NOMO-1 treated with dmso at 0.1 percent for 144 hours (cell line): ENCODE results near the gene KRTAP10-7.
"Not testable (repeated sequence)": the region's sequence is repeated elsewhere in the genome, so short reads cannot be mapped to it uniquely, and the experiment has no call there.

Source experiments
- DNase-seq: peaks from one replicate; lab custom pipeline; 2025; ENCODE audit not compliant: unreplicated experiment; lab: John Stamatoyannopoulos, UW

Gene KRTAP10-7

DNA sequence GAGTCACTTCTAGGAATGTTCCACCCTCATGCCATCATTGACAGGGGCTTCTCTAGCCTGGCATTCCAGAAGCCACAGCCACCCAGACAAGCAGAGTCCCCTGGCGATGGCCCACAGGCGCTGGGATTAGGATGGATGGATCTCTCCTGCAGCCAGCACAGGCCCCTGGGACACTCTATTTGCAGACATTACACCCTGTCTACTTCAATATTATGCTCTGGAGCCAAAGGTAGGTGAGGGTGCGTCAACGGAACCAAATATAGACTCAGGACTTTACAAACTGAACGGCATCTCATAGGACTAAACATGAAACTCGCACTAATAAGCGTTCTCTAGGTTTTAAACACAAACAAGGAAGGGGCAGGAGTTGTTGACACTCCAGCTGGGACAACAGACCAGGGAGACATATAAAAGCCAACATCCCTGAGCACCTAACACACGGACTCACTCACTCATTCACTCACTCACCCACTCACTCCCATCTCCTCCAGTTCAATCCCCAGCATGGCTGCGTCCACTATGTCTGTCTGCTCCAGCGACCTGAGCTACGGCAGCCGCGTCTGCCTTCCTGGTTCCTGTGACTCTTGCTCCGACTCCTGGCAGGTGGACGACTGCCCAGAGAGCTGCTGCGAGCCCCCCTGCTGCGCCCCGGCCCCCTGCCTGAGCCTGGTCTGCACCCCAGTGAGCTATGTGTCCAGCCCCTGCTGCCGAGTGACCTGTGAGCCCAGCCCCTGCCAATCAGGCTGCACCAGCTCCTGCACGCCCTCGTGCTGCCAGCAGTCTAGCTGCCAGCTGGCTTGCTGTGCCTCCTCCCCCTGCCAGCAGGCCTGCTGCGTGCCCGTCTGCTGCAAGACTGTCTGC is at the start of gene KRTAP10-7:
KRTAP10-7 (plus strand) TSS at position 480 of the 861 bp plus-strand sequence; CDS start at position 505, 25 bp downstream.
- not testable (repeated sequence) for DNase-seq

DNA sequence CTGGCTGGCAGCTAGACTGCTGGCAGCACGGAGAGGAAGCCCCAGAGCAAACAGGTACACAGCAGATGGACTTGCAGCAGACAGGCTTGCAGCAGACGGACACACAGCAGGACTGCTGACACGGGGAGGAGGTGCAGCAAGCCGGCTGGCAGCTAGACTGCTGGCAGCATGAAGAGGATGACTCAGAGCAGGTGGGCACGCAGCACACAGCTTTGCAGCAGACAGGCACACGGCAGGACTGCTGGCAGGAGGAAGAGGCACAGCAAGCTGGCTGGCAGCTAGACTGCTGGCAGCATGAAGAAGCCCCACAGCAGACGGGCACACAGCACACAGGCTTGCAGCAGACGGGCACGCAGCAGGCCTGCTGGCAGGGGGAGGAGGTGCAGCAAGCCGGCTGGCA is 49.6 kb upstream of the KRTAP10-7 start:
- DNase-seq: no peak

DNA sequence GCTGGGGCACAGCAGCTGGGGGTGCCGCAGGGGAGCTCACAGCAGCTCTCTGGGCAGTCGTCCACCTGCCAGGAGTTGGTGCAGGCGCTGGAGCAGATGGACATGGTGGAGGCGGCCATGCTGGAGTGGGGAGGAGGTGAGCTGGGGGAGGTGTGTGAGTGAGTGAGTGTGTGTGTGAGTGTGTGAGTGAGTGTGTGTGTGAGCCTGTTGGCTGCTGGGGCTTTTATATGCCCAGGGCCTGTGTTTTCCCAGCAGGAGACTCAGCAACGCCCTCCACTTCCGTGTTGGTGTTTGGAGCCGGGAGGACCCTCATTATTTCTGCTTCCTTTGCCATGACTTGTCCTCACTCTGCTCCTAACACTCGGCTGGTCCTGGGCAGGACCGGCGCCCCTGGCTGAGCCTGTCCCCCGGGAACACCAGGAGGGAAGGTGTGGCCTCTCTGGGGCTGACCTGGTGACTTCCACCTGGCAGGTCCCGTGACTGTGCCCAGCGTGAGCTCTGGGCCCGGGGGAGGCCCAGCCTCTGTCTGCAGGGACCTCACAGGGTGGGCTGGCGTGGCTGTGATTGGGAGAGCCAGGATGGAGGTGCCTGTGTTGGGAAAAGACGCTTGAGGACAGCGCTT is 48.9 kb upstream of the KRTAP10-7 start, which contains the start of gene KRTAP10-2:
KRTAP10-2 (minus strand) TSS at position 166 of the 622 bp plus-strand sequence; CDS start at position 119, 47 bp downstream.
- no peak for DNase-seq

DNA sequence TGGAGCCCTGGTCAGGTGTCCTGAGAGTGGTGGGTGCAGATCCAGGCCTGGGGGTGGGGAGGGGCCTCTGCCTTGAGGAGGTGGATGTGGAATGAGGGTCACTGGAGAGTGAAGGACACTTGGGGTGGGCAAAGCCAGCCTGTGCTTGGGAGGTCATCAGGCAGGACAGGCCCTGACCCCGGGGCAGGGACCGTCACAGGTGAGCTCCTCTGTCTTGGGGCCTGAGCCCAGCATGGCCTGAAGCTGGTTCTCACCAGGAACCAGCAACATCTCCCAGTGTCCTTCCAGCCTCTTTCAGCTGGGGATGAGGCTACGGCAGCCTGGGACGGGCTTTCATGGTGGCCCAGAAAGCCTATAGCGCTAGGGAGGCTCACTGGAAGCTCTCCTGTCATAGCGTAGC is 48.3 kb upstream of the KRTAP10-7 start:
- no peak for DNase-seq

DNA sequence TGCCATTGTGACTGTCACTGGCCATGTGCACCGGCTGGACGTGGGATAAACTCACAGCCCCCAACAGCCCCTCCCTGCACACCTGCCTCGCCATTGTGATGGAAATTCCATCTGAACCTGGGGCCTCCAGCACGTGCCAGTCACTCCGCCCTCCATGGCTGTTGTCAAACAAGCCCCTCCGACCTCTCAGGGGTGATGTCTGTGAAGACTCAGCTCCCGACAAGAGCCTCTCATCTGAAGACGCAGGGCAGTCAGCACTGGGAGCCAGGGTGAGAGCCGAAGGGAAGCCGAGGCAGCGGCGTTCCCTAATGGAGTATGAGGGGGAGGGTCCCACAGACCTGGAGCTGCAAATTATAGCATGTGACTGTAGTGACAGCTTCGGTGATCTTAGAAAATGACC is 47.7 kb upstream of the KRTAP10-7 start:
- DNase-seq: no peak

DNA sequence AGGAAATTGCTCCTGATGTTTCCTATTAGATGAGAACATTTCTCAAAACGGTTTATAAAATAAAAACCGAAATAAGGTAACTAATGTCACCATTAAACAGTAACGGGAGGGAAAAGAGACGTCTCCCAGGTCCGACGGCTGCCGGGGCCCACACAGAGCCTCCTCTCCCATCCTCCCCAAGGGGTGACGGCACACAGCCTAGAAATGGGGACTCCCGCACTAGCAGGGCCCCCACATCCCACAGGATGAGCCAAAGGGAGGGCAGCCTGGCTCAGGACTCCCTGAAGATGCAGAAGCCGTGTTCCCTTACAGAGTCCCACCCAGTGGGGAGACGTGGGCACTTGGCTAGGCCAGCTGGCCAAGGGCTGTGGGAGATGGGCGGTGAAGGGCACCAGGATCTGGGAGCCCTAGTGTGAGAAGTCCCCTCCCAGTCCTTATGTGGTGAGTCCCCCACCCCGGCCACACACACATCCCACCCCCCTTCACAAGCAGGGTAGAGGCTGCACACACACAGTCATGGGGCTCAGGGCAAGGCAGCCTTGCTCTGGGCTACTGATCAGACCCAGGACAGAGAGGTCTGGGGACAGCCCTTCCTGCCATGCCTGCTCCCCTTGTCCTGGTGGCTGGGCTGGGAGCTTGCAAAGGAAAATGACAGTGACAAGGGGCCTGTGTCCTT is 45.1 kb upstream of the KRTAP10-7 start:
- DNase-seq: no peak

GRCh38 chr21:44556879-44557278 is 43.5 kb upstream of the KRTAP10-7 start:
- no peak for DNase-seq

- no peak for DNase-seq
These were observed 42.7 kb upstream of the KRTAP10-7 start for GRCh38 chr21:44557491-44558328.

GRCh38 chr21:44558329-44558675 is 42.1 kb upstream of the KRTAP10-7 start:
- not testable (repeated sequence) for DNase-seq

- no peak for DNase-seq
These were observed 41.7 kb upstream of the KRTAP10-7 start, which contains the start of gene KRTAP10-3 for GRCh38 chr21:44558695-44559094. KRTAP10-3 (minus strand) TSS chr21:44558795; CDS start chr21:44558715, 80 bp downstream.

DNA sequence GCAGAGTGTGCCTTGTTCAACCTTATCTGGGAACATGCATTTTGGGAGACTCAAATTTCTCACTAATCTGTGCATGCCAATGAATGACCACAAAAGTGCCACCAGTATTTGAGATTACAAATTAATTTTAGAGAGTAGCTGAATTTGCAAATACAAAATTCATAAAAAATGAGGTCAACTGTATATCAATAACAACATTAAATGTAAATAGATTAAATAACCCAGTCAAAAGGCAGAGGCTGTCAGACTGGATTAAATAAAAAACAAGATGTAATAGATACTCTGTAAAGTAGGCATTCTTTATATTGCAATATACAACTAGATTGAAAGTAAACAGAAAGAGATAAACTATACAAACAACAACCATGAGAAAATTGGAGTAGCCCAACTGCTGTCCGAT is 36.3 kb upstream of the KRTAP10-7 start:
- no peak for DNase-seq

- no peak for DNase-seq
These were observed 35.4 kb upstream of the KRTAP10-7 start for GRCh38 chr21:44564886-44565598.

DNA sequence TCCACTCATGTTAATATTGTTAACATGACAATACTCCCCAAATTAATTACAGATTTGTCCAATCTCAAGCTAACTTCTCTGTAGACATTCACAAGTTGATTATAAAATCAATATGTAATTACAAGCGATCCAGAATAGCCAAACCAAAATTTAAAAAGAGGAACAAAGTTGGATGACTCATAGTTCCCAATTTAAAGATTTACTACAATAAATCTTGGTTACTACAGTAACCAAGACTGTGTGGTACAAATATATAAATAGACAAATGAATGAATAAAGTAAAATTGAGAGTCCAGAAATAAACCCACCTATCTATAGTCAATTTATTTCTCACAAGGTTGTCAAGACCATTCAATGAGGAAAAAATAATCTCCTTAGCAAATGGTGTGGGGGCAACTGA is 34.0 kb upstream of the KRTAP10-7 start:
- DNase-seq: peak; percentile 48

- DNase-seq: no peak
These were observed 32.8 kb upstream of the KRTAP10-7 start for GRCh38 chr21:44567481-44568171.

DNA sequence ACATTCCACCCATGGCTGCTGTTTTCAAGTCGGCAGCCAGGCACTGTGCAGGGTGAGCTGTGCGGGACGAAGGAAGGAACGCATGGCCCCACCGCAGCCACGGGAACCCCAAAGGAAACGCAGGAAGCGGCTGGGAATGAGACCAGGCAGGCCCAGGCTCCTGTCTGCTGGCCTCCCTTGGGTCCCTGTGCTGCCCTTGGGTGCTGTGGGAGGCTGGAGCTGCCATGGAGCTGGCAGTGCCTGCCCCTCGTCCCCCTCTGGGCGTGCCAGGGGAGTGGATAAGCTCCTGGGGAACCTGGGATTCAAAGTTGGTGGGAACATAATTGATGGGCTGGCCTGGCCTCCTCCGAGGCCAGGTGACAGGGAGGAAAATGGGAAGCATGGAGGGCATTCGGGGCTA is 32.1 kb upstream of the KRTAP10-7 start:
- DNase-seq: no peak

DNA sequence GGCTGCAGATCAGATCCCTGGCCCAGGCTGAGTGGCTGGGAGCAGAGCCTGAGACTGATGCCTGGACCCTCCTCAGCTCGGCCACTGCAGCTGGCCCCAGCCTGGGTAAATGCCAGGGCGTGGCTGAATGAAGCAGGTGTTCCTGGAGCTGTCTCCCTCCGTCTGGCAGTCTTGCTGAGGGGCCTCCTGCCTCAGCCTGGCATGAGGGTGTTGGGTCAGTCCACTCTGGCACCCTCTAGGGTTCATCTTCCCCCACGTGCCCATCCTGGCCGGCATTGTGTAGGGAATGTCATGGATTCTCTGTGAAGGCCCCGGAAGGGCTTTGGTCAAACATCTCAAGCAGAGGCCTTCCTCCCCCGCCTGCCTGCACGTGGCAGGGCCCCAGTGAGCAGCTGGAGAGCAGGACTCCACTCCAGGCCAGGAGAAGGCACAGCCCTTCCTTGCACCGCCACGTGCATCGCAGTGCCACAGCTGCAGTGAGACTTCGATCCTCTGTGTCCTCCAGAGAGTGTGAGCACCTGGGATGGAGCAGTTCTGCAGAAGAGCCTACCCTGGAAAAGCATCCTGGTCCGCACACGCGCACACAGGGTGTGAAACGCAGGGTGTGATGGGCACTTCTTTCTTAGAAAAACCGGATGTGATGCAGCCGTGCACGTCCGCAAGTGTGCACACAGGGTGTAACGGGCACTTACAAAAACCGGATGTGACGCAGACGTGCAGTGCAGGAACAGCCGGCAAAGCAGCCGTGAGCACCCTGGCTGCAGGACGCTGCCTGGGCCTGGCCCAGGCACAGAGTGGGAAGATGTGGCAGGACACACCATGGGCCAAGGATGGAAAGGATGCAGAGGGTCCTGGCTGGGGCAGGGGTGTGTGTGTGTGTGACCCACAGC is 31.5 kb upstream of the KRTAP10-7 start:
- DNase-seq: peak; percentile 4

GRCh38 chr21:44569861-44570517 is 30.4 kb upstream of the KRTAP10-7 start:
- DNase-seq: no peak

GRCh38 chr21:44571296-44571695 is 29.1 kb upstream of the KRTAP10-7 start:
- DNase-seq: no peak
